Activated CD8-positive, alpha-beta memory T cell treated with anti-CD3 and anti-CD28 coated beads for 1 hour (primary cell): ENCODE measurements around the gene ST6GALNAC1.

Experiments
- DNase-seq, 2 donors: peaks; one replicate each; pipeline ENCODE4 v3.0.0-alpha.2; 2020; ENCODE audit warnings: low read depth in 1 of 2; ENCODE audit errors: extremely low read depth in 1 of 2

Gene ST6GALNAC1

DNA sequence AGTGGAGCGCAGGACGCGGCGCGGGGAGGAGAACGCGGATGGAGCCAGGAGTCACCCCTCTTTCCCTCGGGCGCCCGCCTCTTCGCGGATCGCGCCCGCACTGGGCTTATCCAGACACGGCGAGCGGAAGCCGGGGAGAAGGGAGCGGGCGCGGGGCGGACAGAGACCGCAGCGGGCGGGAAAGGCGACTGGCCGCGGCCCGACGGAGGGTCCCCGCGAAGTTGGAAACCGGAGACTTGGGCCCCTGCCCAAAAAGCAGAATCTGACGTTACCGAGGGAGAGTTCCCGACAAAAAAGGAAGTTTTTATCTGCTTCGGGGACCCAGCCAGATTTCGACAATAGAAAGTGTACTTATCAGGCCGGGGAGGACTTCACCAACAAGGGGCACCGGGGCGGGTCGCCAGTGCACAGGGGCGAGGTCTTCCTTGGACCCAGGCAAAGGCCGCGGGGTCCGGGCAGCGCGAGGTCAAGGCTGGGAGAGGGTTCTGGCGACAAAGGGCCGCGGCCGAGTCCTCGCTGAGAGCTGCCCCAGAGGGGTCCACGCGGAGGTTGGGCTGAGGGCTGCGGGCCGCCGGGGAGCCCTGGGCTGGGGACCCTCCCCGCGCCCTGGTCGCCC lies 58.4 kb downstream of the ST6GALNAC1 start:
- no peak for DNase-seq

DNA sequence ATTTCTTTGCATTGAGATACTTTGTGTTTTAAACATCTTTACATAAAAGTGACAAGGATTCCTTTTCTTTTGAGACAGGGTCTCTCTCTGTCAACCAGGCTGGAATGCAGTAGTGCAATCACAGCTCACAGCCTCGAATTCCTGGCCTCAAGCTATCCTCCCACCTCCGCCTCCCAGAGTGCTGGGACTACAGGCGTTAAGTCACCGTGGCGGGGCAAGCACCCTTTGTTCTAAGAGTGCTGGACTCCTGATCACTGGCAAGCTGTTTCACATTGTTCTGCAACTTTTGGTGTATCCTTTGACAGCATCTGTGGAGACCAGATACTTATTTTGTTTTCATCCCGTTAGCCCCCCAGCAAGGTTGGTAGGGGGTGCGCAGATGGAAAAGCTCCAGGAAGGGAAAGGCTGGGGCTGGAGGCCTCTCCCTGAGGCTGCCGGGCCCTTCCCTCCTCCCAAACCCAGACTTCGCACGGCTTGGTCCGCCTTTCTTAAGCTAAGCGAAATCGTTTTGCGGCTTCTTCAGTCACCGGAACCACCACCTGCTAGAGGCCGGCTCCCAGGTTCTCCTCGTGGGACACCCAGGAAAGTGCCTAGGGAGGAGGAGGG lies 59.0 kb downstream of the ST6GALNAC1 start:
- no peak for DNase-seq

DNA sequence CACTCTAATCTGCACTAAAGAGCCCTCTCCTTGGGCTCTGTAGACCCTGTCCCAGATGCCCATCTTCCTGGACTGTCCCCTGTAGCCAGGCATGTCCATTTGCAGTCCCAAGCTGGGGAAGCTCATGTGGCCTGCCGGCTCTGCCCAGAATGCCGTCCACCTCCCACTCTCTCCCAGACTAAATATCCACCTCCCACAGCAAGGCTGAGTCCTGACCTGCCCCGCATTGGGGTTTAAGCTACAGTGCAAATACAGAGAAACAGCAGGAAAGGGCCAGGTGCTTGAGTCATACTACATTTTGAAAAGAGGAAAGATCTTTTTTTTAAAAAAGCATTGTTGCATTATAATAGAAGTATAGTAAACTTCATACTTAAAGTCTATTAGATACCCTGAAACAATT lies 60.9 kb downstream of the ST6GALNAC1 start:
- no peak for DNase-seq

DNA sequence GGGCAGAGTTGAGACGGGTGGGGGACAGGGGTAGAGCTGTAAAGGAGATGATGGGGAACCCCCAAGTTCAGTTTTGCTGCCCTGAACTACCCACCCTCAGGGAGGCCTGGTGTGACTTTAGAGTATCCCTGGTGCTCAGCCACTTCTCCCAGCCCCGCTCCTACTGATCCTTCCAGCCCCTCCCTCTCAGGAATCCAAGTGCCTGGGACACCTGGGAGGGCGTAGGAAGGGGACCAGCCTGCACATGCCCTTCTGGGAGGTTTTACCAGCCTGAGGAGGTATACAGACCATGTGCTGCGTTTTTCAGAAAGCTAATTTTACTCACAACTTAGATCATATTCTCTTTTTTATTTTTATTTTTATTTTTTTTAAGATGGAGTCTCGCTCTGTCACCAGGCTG lies 62.0 kb downstream of the ST6GALNAC1 start:
- no peak for DNase-seq

DNA sequence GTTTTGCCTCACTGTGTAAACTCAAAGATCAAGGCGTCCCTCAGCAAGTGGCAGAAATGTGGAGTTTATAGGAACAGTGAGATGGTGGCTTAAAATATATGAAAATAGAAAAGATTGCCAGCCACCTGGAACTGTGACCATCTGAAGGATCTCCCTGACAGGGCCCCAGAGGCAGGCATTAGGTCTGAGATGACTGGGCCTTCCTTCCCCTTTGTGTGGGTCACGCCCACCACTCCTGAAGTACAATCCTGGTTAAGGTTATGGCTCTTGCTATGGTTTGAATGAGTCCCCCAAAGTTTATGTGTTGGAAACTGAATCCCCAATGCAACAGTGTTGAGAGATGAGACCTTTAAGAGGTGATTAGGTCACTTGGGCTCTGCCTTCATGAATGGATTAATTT lies 64.3 kb downstream of the ST6GALNAC1 start:
- no peak for DNase-seq

DNA sequence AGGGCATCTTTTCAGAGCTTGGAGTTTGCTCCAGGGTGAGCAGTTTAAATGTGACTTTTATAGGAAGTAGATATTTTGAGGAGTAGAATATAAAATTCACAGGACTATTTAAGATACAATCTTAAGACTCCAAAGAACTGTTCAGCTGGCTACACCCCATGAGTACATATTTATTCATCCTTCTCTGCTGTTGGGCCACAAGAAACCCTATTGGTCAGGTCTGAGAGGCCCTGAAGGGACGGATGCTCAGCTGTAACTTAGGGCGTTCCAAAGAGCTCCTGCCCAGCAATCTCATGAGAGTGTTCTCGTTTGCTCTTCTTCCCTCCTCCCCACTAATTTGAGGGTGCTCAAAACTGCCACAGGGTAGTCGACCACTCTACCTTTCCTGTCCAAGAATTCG lies 65.2 kb downstream of the ST6GALNAC1 start:
- no peak for DNase-seq

DNA sequence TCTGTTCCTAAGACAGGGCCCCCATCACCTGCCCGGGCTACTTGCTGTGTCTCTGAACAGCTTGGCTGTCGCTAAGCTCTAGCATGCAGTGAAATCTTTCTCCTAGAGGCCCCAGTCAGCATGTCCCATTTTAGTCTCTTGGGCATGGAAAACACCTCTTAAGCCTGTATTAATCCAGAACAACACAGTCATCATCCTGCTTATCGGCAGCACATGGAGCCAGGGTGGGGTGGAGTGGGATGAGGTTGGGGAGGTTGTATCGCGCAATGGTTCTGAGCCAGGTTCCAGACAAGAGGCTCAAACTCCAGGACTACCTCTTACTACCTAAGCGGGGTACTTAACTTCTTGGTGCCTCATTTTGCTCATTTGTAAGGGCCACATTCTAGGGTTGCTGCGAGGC lies 65.7 kb downstream of the ST6GALNAC1 start:
- DNase-seq: no peak

DNA sequence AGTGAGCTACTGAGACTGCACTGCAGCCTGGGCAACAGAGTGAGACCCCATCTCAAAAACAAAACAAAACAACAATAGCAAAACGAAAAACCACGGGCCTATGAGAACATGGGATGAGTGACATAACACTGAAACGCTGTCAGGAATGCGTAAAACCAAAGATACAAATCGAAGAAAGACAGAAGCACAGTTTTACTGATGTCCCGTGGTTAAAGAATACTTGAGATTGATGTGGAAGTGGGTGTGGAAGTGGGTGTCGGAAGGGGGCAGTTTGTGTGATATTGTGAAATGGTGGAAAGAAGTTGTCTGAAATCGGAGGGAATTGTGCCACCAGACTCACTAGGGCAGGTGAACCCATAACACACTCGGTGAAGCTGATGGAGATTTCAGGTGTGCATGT lies 67.4 kb downstream of the ST6GALNAC1 start:
- no peak for DNase-seq

DNA sequence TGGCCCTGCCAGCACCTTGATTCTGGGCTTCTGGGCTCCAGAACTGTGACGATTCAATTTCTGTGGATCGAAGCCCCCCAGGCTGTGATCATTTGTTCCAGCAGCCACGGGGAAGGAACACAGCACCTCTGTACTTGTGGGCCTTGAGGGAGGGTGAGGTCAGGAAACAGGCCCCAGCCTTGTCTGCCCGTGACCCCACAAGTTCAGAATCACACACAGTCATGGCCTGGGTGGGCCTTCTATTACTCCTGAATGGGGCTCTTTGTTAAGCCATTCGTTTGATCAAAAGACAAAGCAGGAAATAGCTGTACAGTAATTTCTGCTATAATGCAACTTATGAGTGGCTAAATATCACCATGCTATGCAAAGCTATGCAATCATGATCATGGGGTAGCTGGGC lies 68.0 kb downstream of the ST6GALNAC1 start:
- DNase-seq: no peak
